ENCODE measurements around the gene PSME2. TPM values are rescaled to one million over a fixed set of nuclear protein-coding genes. Genes with fewer than 3 reads are reported as not detected.

PSME2 gene
- total RNA-seq, 1 donor from 2014 or later, result 575 TPM

GRCh38 chr14:24121210-24121609 lies 25.2 kb downstream of the PSME2 start:
- Mint-ChIP-seq H3K9me3 (no peaks in the 10 kb centered on the region), H3K27ac (no peak overlapping the region), H3K4me3 (no peak overlapping the region), H3K4me1 (ENCODE audit: low read depth) (peaks cover 16% of the 10 kb centered on the region), H3K36me3 (ENCODE audit: low read depth) (peaks cover 57% of the 10 kb centered on the region), H3K27me3 (ENCODE audit: insufficient read depth) (no peaks in the 10 kb centered on the region)
- intact Hi-C loops (cut with micrococcal nuclease), result no loop called here
- no peak for DNase-seq (ENCODE audit: low spot score)

- Mint-ChIP-seq H3K9me3 (no peaks in the 10 kb centered on the region), H3K4me1 (ENCODE audit: low read depth) (peaks cover 28% of the 10 kb centered on the region), H3K27me3 (ENCODE audit: insufficient read depth) (no peaks in the 10 kb centered on the region), H3K36me3 (ENCODE audit: low read depth) (peaks cover 60% of the 10 kb centered on the region), H3K4me3 (no peak overlapping the region), H3K27ac (no peak overlapping the region)
- intact Hi-C loops (cut with micrococcal nuclease), result loop anchor here (10.0 kb wide), 2 partner anchors 655 to 795 kb away; partner anchors contain the start of genes NGDN and PABPN1
- no peak for DNase-seq (ENCODE audit: low spot score)
These were observed 26.7 kb downstream of the PSME2 start for GRCh38 chr14:24119691-24120090.

GRCh38 chr14:24117179-24117578 lies 29.2 kb downstream of the PSME2 start:
- Mint-ChIP-seq H3K4me1 (ENCODE audit: low read depth) (peaks cover 34% of the 10 kb centered on the region), H3K27me3 (ENCODE audit: insufficient read depth) (no peaks in the 10 kb centered on the region), H3K36me3 (ENCODE audit: low read depth) (peaks cover 42% of the 10 kb centered on the region), H3K4me3 (peak overlapping the region; percentile 99), H3K27ac (no peak overlapping the region), H3K9me3 (no peaks in the 10 kb centered on the region)
- no peak for DNase-seq (ENCODE audit: low spot score)
- intact Hi-C loops (cut with micrococcal nuclease), result loop anchor here (10.0 kb wide), 2 partner anchors 652 to 792 kb away; partner anchors contain the start of genes NGDN and PABPN1

- peaks cover 34% of the 10 kb centered on the region for H3K4me1 Mint-ChIP-seq (ENCODE audit: low read depth)
These were observed 30.1 kb downstream of the PSME2 start for GRCh38 chr14:24116128-24116814.

GRCh38 chr14:24115422-24116127 lies 30.8 kb downstream of the PSME2 start:
- Mint-ChIP-seq H3K4me1 (ENCODE audit: low read depth) (peaks cover 34% of the 10 kb centered on the region), H3K27ac (peak overlapping the region; percentile 98), H3K36me3 (ENCODE audit: low read depth) (peaks cover 33% of the 10 kb centered on the region), H3K4me3 (peak overlapping the region; percentile 99), H3K9me3 (no peaks in the 10 kb centered on the region), H3K27me3 (ENCODE audit: insufficient read depth) (no peaks in the 10 kb centered on the region)
- DNase-seq (ENCODE audit: low spot score), result no peak
- intact Hi-C loops (cut with micrococcal nuclease), result loop anchor here (1.0 to 10.0 kb wide), 7 partner anchors 21 to 791 kb away; partner anchors contain the start of genes DHRS1, GMPR2, IPO4 and IRF9

More at GRCh38 chr14:24116128-24116814, 30.1 kb downstream of the PSME2 start:
- Mint-ChIP-seq H3K4me3 (peak overlapping the region; percentile 99), H3K27me3 (ENCODE audit: insufficient read depth) (no peaks in the 10 kb centered on the region), H3K27ac (peak overlapping the region; percentile 98), H3K36me3 (ENCODE audit: low read depth) (peaks cover 39% of the 10 kb centered on the region), H3K9me3 (no peaks in the 10 kb centered on the region)
- intact Hi-C loops (cut with micrococcal nuclease), result loop anchor here (10.0 kb wide), 2 partner anchors 651 to 791 kb away; partner anchors contain the start of genes NGDN and PABPN1
- no peak for DNase-seq (ENCODE audit: low spot score)

GRCh38 chr14:24114532-24115421 lies 31.6 kb downstream of the PSME2 start, which contains the start of the genes DCAF11 and NRL:
DCAF11 (plus strand) TSS chr14:24114777; CDS start chr14:24115595, 818 bp downstream.
NRL (minus strand) TSS chr14:24114949; CDS start chr14:24082848, 32,101 bp downstream.
- intact Hi-C loops (cut with micrococcal nuclease), result loop anchor here (1.0 to 10.0 kb wide), 18 partner anchors 20 to 790 kb away; partner anchors contain the start of genes CHMP4A, DHRS1, DHRS4L2 and EMC9
- no peaks in the 10 kb centered on the region for H3K9me3 Mint-ChIP-seq

GRCh38 chr14:24113801-24114531 lies 32.4 kb downstream of the PSME2 start:
- intact Hi-C loops (cut with micrococcal nuclease), result loop anchor here (1.0 to 10.0 kb wide), 13 partner anchors 20 to 789 kb away; partner anchors contain the start of genes CHMP4A, DHRS4L2, EMC9 and NGDN
- Mint-ChIP-seq H3K9me3 (no peaks in the 10 kb centered on the region), H3K36me3 (ENCODE audit: low read depth) (peaks cover 26% of the 10 kb centered on the region), H3K27me3 (ENCODE audit: insufficient read depth) (no peaks in the 10 kb centered on the region), H3K27ac (peak overlapping the region; percentile 98), H3K4me3 (peak overlapping the region; percentile 99), H3K4me1 (ENCODE audit: low read depth) (peaks cover 36% of the 10 kb centered on the region)
- peak; percentile 76 for DNase-seq (ENCODE audit: low spot score)

More at GRCh38 chr14:24114532-24115421, 31.6 kb downstream of the PSME2 start, which contains the start of the genes DCAF11 and NRL:
- peak within 1 kb of the TSS; percentile 99 for H3K4me3 Mint-ChIP-seq
- peak within 1 kb of the TSS; percentile 98 for H3K27ac Mint-ChIP-seq
- peak; percentile 98 for DNase-seq (ENCODE audit: low spot score)
- peaks cover 34% of the 10 kb centered on the region for H3K4me1 Mint-ChIP-seq (ENCODE audit: low read depth)
- peaks cover 33% of the 10 kb centered on the region for H3K36me3 Mint-ChIP-seq (ENCODE audit: low read depth)
- no peaks in the 10 kb centered on the region for H3K27me3 Mint-ChIP-seq (ENCODE audit: insufficient read depth)

- H3K9me3 Mint-ChIP-seq, result no peaks in the 10 kb centered on the region
- H3K4me1 Mint-ChIP-seq (ENCODE audit: low read depth), result peaks cover 42% of the 10 kb centered on the region
- no peaks in the 10 kb centered on the region for H3K27me3 Mint-ChIP-seq (ENCODE audit: insufficient read depth)
- peak overlapping the region; percentile 99 for H3K4me3 Mint-ChIP-seq
- intact Hi-C loops (cut with micrococcal nuclease), result loop anchor here (5.0 to 10.0 kb wide), 4 partner anchors 329 to 789 kb away; partner anchors contain the start of genes NGDN, PABPN1, SDR39U1 and THTPA
- no peak for DNase-seq (ENCODE audit: low spot score)
- peak overlapping the region; percentile 98 for H3K27ac Mint-ChIP-seq
- H3K36me3 Mint-ChIP-seq (ENCODE audit: low read depth), result peaks cover 22% of the 10 kb centered on the region
These were observed 33.0 kb downstream of the PSME2 start for GRCh38 chr14:24113379-24113800.

GRCh38 chr14:24110523-24110922 lies 35.9 kb downstream of the PSME2 start:
- Mint-ChIP-seq H3K9me3 (no peaks in the 10 kb centered on the region), H3K27ac (no peak overlapping the region), H3K4me3 (no peak overlapping the region), H3K36me3 (ENCODE audit: low read depth) (peaks cover 5% of the 10 kb centered on the region), H3K4me1 (ENCODE audit: low read depth) (peaks cover 35% of the 10 kb centered on the region), H3K27me3 (ENCODE audit: insufficient read depth) (no peaks in the 10 kb centered on the region)
- intact Hi-C loops (cut with micrococcal nuclease), result loop anchor here (5.0 to 10.0 kb wide), 4 partner anchors 332 to 786 kb away; partner anchors contain the start of genes NGDN, PABPN1, SDR39U1 and THTPA
- no peak for DNase-seq (ENCODE audit: low spot score)

- H3K9me3 Mint-ChIP-seq, result no peaks in the 10 kb centered on the region
- intact Hi-C loops (cut with micrococcal nuclease), result loop anchor here (5.0 to 10.0 kb wide), 4 partner anchors 332 to 785 kb away; partner anchors contain the start of genes NGDN, PABPN1, SDR39U1 and THTPA
- H3K27ac Mint-ChIP-seq, result no peak overlapping the region
These were observed 36.4 kb downstream of the PSME2 start for GRCh38 chr14:24110060-24110459.

GRCh38 chr14:24108336-24108874 lies 38.0 kb downstream of the PSME2 start:
- intact Hi-C loops (cut with micrococcal nuclease), result loop anchor here (1.0 kb wide), 4 partner anchors 18 to 94 kb away; no protein-coding TSS in a partner anchor
- peak overlapping the region; percentile 95 for H3K27ac Mint-ChIP-seq
- no peak for DNase-seq (ENCODE audit: low spot score)
- H3K9me3 Mint-ChIP-seq, result peaks cover 4% of the 10 kb centered on the region
- H3K4me3 Mint-ChIP-seq, result peak overlapping the region; percentile 24
- H3K4me1 Mint-ChIP-seq (ENCODE audit: low read depth), result peaks cover 34% of the 10 kb centered on the region
- no peaks in the 10 kb centered on the region for H3K27me3 Mint-ChIP-seq (ENCODE audit: insufficient read depth)
- peaks cover 17% of the 10 kb centered on the region for H3K36me3 Mint-ChIP-seq (ENCODE audit: low read depth)

More at GRCh38 chr14:24110060-24110459, 36.4 kb downstream of the PSME2 start:
- DNase-seq (ENCODE audit: low spot score), result no peak
- peaks cover 33% of the 10 kb centered on the region for H3K4me1 Mint-ChIP-seq (ENCODE audit: low read depth)
- no peaks in the 10 kb centered on the region for H3K27me3 Mint-ChIP-seq (ENCODE audit: insufficient read depth)
- H3K36me3 Mint-ChIP-seq (ENCODE audit: low read depth), result peaks cover 5% of the 10 kb centered on the region
- no peak overlapping the region for H3K4me3 Mint-ChIP-seq
